ENCODE data around the gene KIF26B. TPM values are rescaled to one million over a fixed set of nuclear protein-coding genes. Genes with fewer than 3 reads are reported as not detected.

KIF26B gene
- total RNA-seq, 1 donor from 2014 or later, result 3.4 TPM

- Mint-ChIP-seq H3K4me3 (ENCODE audit: unreplicated experiment) (no peak overlapping the region), H3K9me3 (ENCODE audit: unreplicated experiment) (no peaks in the 10 kb centered on the region), H3K36me3 (ENCODE audit: low read depth, unreplicated experiment) (no peaks in the 10 kb centered on the region), H3K27ac (ENCODE audit: unreplicated experiment) (no peak overlapping the region), H3K27me3 (ENCODE audit: unreplicated experiment) (peaks cover 4% of the 10 kb centered on the region), H3K4me1 (ENCODE audit: unreplicated experiment) (no peaks in the 10 kb centered on the region)
- no peak for DNase-seq (ENCODE audit: low spot score)
- TF ChIP-seq, protein P1, sequence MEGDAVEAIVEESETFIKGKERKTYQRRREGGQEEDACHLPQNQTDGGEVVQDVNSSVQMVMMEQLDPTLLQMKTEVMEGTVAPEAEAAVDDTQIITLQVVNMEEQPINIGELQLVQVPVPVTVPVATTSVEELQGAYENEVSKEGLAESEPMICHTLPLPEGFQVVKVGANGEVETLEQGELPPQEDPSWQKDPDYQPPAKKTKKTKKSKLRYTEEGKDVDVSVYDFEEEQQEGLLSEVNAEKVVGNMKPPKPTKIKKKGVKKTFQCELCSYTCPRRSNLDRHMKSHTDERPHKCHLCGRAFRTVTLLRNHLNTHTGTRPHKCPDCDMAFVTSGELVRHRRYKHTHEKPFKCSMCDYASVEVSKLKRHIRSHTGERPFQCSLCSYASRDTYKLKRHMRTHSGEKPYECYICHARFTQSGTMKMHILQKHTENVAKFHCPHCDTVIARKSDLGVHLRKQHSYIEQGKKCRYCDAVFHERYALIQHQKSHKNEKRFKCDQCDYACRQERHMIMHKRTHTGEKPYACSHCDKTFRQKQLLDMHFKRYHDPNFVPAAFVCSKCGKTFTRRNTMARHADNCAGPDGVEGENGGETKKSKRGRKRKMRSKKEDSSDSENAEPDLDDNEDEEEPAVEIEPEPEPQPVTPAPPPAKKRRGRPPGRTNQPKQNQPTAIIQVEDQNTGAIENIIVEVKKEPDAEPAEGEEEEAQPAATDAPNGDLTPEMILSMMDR (IDR thresholded peaks at IDR 0.05; ENCODE audit: unreplicated experiment), result no peak
Measured at GRCh38 chr1:245512980-245513578, 358.3 kb downstream of the KIF26B start.

DNA sequence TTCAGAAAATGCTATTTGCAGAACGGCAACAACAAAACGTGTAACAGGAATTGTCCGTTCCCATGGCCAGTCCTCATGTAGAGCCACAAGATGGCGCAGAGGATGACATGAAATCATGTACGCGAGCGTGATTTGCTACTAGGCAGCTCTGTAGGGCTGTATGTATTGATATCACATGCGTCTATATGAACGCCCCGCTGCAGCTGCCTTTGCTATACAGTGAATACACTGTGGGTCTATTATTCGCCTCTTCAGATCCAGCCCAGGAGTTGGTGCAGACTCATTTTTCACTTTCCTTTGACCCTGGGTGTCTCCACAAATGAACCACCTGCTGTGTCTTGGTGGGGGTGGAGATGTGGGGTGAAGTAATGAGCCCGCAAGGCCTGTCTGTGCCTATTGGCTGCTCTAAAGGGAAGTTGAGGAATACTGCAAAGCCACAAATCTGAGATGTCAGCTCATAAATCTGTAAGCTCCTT, 361.5 kb downstream of the KIF26B start:
- TF ChIP-seq, protein P1 (IDR thresholded peaks at IDR 0.05; ENCODE audit: unreplicated experiment), result no peak

DNA sequence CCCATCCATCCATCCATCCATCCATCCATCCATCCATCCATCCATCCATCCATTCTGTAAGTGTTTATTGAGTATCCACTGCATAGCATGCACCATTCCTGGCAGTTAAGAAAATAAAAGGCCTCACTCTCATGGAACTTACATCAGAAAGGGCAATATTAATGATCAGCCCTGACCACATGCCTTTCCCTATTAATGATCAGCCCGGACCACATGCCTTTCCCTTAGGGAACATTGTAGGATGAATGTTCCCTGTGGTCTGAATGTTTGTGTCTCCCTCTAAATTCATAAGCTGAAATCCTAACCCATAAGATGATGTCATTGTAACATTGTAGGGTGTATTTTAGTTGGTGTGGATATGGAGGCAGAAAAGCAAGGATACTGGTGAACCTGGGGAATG, 365.8 kb downstream of the KIF26B start:
- Mint-ChIP-seq H3K27me3 (ENCODE audit: unreplicated experiment) (no peaks in the 10 kb centered on the region), H3K9me3 (ENCODE audit: unreplicated experiment) (no peaks in the 10 kb centered on the region), H3K4me3 (ENCODE audit: unreplicated experiment) (no peak overlapping the region), H3K4me1 (ENCODE audit: unreplicated experiment) (no peaks in the 10 kb centered on the region), H3K27ac (ENCODE audit: unreplicated experiment) (no peak overlapping the region), H3K36me3 (ENCODE audit: low read depth, unreplicated experiment) (no peaks in the 10 kb centered on the region)
- no peak for DNase-seq (ENCODE audit: low spot score)
- TF ChIP-seq, protein P1 (IDR thresholded peaks at IDR 0.05; ENCODE audit: unreplicated experiment), result no peak

More for the DNA sequence above, 361.5 kb downstream of the KIF26B start:
- H3K36me3 Mint-ChIP-seq (ENCODE audit: low read depth, unreplicated experiment), result no peaks in the 10 kb centered on the region
- H3K9me3 Mint-ChIP-seq (ENCODE audit: unreplicated experiment), result no peaks in the 10 kb centered on the region
- DNase-seq (ENCODE audit: low spot score), result no peak
- no peaks in the 10 kb centered on the region for H3K27me3 Mint-ChIP-seq (ENCODE audit: unreplicated experiment)
- H3K4me3 Mint-ChIP-seq (ENCODE audit: unreplicated experiment), result no peak overlapping the region
- no peak overlapping the region for H3K27ac Mint-ChIP-seq (ENCODE audit: unreplicated experiment)
- H3K4me1 Mint-ChIP-seq (ENCODE audit: unreplicated experiment), result no peaks in the 10 kb centered on the region

GRCh38 chr1:245526141-245526540, 371.4 kb downstream of the KIF26B start:
- Mint-ChIP-seq H3K27ac (ENCODE audit: unreplicated experiment) (no peak overlapping the region), H3K27me3 (ENCODE audit: unreplicated experiment) (no peaks in the 10 kb centered on the region), H3K4me1 (ENCODE audit: unreplicated experiment) (no peaks in the 10 kb centered on the region), H3K4me3 (ENCODE audit: unreplicated experiment) (no peak overlapping the region), H3K36me3 (ENCODE audit: low read depth, unreplicated experiment) (no peaks in the 10 kb centered on the region), H3K9me3 (ENCODE audit: unreplicated experiment) (no peaks in the 10 kb centered on the region)
- TF ChIP-seq, protein P1 (IDR thresholded peaks at IDR 0.05; ENCODE audit: unreplicated experiment), result no peak
- DNase-seq (ENCODE audit: low spot score), result no peak

DNA sequence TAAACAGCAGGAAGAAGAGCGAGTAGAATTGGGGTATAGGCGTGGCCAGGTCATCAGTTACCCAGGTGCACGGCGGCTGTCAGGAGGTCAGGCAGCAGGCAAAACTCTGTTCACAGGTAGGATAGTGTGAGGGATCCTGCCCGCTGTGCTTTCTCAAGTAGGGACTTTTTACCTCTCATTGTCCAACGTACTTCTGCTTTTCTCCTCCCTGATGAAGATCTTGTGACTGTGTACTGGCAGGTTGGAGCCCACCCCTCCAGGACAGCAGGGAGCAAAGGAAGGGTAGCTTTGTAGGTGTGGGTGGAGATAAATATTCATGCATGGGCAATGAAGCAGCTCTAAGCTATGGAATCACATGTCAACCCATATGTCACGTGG, 373.5 kb downstream of the KIF26B start:
- H3K4me3 Mint-ChIP-seq (ENCODE audit: unreplicated experiment), result no peak overlapping the region
- no peaks in the 10 kb centered on the region for H3K9me3 Mint-ChIP-seq (ENCODE audit: unreplicated experiment)
- TF ChIP-seq, protein P1 (IDR thresholded peaks at IDR 0.05; ENCODE audit: unreplicated experiment), result no peak
- H3K27me3 Mint-ChIP-seq (ENCODE audit: unreplicated experiment), result no peaks in the 10 kb centered on the region
- H3K36me3 Mint-ChIP-seq (ENCODE audit: low read depth, unreplicated experiment), result no peaks in the 10 kb centered on the region
- no peak overlapping the region for H3K27ac Mint-ChIP-seq (ENCODE audit: unreplicated experiment)
- H3K4me1 Mint-ChIP-seq (ENCODE audit: unreplicated experiment), result no peaks in the 10 kb centered on the region
- no peak for DNase-seq (ENCODE audit: low spot score)
